ENCODE data around the gene PAFAH1B2. TPM values are rescaled to one million over a fixed set of nuclear protein-coding genes. Genes with fewer than 3 reads are reported as not detected.

PAFAH1B2 gene
- total RNA-seq, 1 donor from 2014 or later, result 72.3 TPM

GRCh38 chr11:117219455-117219854 is 75.4 kb downstream of the PAFAH1B2 start:
- intact Hi-C loops (cut with micrococcal nuclease), result no loop called here
- H3K9me3 Mint-ChIP-seq, result no peaks in the 10 kb centered on the region
- no peaks in the 10 kb centered on the region for H3K4me1 Mint-ChIP-seq (ENCODE audit: low read depth)
- no peak for DNase-seq (ENCODE audit: low spot score)
- H3K27ac Mint-ChIP-seq, result no peak overlapping the region
- H3K36me3 Mint-ChIP-seq (ENCODE audit: low read depth), result peaks cover 80% of the 10 kb centered on the region
- H3K27me3 Mint-ChIP-seq (ENCODE audit: low read depth), result no peaks in the 10 kb centered on the region
- no peak overlapping the region for H3K4me3 Mint-ChIP-seq (ENCODE audit: low read depth)

- no peak for DNase-seq (ENCODE audit: low spot score)
- Mint-ChIP-seq H3K4me1 (ENCODE audit: low read depth) (no peaks in the 10 kb centered on the region), H3K27me3 (ENCODE audit: low read depth) (no peaks in the 10 kb centered on the region), H3K27ac (no peak overlapping the region), H3K9me3 (no peaks in the 10 kb centered on the region), H3K4me3 (ENCODE audit: low read depth) (no peak overlapping the region), H3K36me3 (ENCODE audit: low read depth) (peaks cover 80% of the 10 kb centered on the region)
- intact Hi-C loops (cut with micrococcal nuclease), result no loop called here
Measured at GRCh38 chr11:117219995-117220394, 75.9 kb downstream of the PAFAH1B2 start.

- DNase-seq (ENCODE audit: low spot score), result no peak
- Mint-ChIP-seq H3K4me3 (ENCODE audit: low read depth) (no peak overlapping the region), H3K9me3 (no peaks in the 10 kb centered on the region), H3K27me3 (ENCODE audit: low read depth) (no peaks in the 10 kb centered on the region), H3K36me3 (ENCODE audit: low read depth) (peaks cover 83% of the 10 kb centered on the region), H3K4me1 (ENCODE audit: low read depth) (no peaks in the 10 kb centered on the region), H3K27ac (no peak overlapping the region)
- intact Hi-C loops (cut with micrococcal nuclease), result no loop called here
Measured at GRCh38 chr11:117220568-117220967, 76.5 kb downstream of the PAFAH1B2 start.

- no peak for DNase-seq (ENCODE audit: low spot score)
- peaks cover 87% of the 10 kb centered on the region for H3K36me3 Mint-ChIP-seq (ENCODE audit: low read depth)
Measured at GRCh38 chr11:117220999-117221774, 77.1 kb downstream of the PAFAH1B2 start.

GRCh38 chr11:117221775-117222517 is 77.9 kb downstream of the PAFAH1B2 start:
- intact Hi-C loops (cut with micrococcal nuclease), result no loop called here
- H3K4me3 Mint-ChIP-seq (ENCODE audit: low read depth), result no peak overlapping the region
- H3K27me3 Mint-ChIP-seq (ENCODE audit: low read depth), result no peaks in the 10 kb centered on the region
- peaks cover 89% of the 10 kb centered on the region for H3K36me3 Mint-ChIP-seq (ENCODE audit: low read depth)
- no peaks in the 10 kb centered on the region for H3K9me3 Mint-ChIP-seq
- no peak for DNase-seq (ENCODE audit: low spot score)
- H3K27ac Mint-ChIP-seq, result no peak overlapping the region
- H3K4me1 Mint-ChIP-seq (ENCODE audit: low read depth), result peaks cover 6% of the 10 kb centered on the region

More at GRCh38 chr11:117220999-117221774, 77.1 kb downstream of the PAFAH1B2 start:
- Mint-ChIP-seq H3K4me3 (ENCODE audit: low read depth) (no peak overlapping the region), H3K27ac (no peak overlapping the region), H3K9me3 (no peaks in the 10 kb centered on the region), H3K27me3 (ENCODE audit: low read depth) (no peaks in the 10 kb centered on the region), H3K4me1 (ENCODE audit: low read depth) (no peaks in the 10 kb centered on the region)
- intact Hi-C loops (cut with micrococcal nuclease), result no loop called here

GRCh38 chr11:117222991-117223740 is 79.1 kb downstream of the PAFAH1B2 start:
- H3K4me3 Mint-ChIP-seq (ENCODE audit: low read depth), result no peak overlapping the region
- peaks cover 87% of the 10 kb centered on the region for H3K36me3 Mint-ChIP-seq (ENCODE audit: low read depth)
- no peak overlapping the region for H3K27ac Mint-ChIP-seq
- H3K9me3 Mint-ChIP-seq, result no peaks in the 10 kb centered on the region
- peaks cover 9% of the 10 kb centered on the region for H3K4me1 Mint-ChIP-seq (ENCODE audit: low read depth)
- DNase-seq (ENCODE audit: low spot score), result no peak
- intact Hi-C loops (cut with micrococcal nuclease), result no loop called here
- no peaks in the 10 kb centered on the region for H3K27me3 Mint-ChIP-seq (ENCODE audit: low read depth)

- Mint-ChIP-seq H3K9me3 (no peaks in the 10 kb centered on the region), H3K27ac (no peak overlapping the region), H3K36me3 (ENCODE audit: low read depth) (peaks cover 86% of the 10 kb centered on the region), H3K27me3 (ENCODE audit: low read depth) (no peaks in the 10 kb centered on the region), H3K4me3 (ENCODE audit: low read depth) (no peak overlapping the region), H3K4me1 (ENCODE audit: low read depth) (peaks cover 11% of the 10 kb centered on the region)
- intact Hi-C loops (cut with micrococcal nuclease), result no loop called here
- no peak for DNase-seq (ENCODE audit: low spot score)
Measured at GRCh38 chr11:117223741-117224689, 79.9 kb downstream of the PAFAH1B2 start.

- H3K27me3 Mint-ChIP-seq (ENCODE audit: low read depth), result no peaks in the 10 kb centered on the region
- H3K27ac Mint-ChIP-seq, result no peak overlapping the region
- no peak overlapping the region for H3K4me3 Mint-ChIP-seq (ENCODE audit: low read depth)
- no peak for DNase-seq (ENCODE audit: low spot score)
- H3K9me3 Mint-ChIP-seq, result no peaks in the 10 kb centered on the region
- peaks cover 23% of the 10 kb centered on the region for H3K4me1 Mint-ChIP-seq (ENCODE audit: low read depth)
- H3K36me3 Mint-ChIP-seq (ENCODE audit: low read depth), result peaks cover 87% of the 10 kb centered on the region
- intact Hi-C loops (cut with micrococcal nuclease), result no loop called here
Measured at GRCh38 chr11:117225553-117226170, 81.6 kb downstream of the PAFAH1B2 start.

Other genes starting within 250 kb of the PAFAH1B2 start
- gene SIK3, start 45.9 kb upstream of the PAFAH1B2 start, total RNA-seq, result 25.3 and 25.6 TPM in 2 replicates
- gene SIDT2, start 34.5 kb downstream of the PAFAH1B2 start, total RNA-seq, result 26.1 and 27.1 TPM in 2 replicates
- 3.1 and 3.8 TPM in 2 replicates for gene TAGLN, start 55.1 kb downstream of the PAFAH1B2 start, total RNA-seq
- gene PCSK7, start 87.8 kb downstream of the PAFAH1B2 start, total RNA-seq, result 151 and 154 TPM in 2 replicates
- 22.7 and 25.8 TPM in 2 replicates for gene RNF214, start 88.4 kb downstream of the PAFAH1B2 start, total RNA-seq
- 4.6 and 5.3 TPM in 2 replicates for gene BACE1-AS, start 147.1 kb downstream of the PAFAH1B2 start, total RNA-seq
- 0.11 and 0.32 TPM in 2 replicates for gene BACE1, start 172.0 kb downstream of the PAFAH1B2 start, total RNA-seq
- gene CEP164, start 183.6 kb downstream of the PAFAH1B2 start, total RNA-seq, result 32.3 and 34.2 TPM in 2 replicates

All from activated T-helper 2 cell treated with anti-CD3 and anti-CD28 coated beads, Interferon-gamma antibody, Interleukin-2, Interleukin-4, amounts not matched to agents 10 μg/mL and 5 μg/mL and 100 μg/mL, durations not matched to agents 14 hours and 24 hours and 36 hours (primary cell).